ENCODE measurements around the gene TRPC5OS.

The TRPC5OS gene

GRCh38 chrX:111875881-111876280 is at the start of gene TRPC5OS:
TRPC5OS (plus strand) TSS chrX:111876181; CDS start chrX:111901850, 25,669 bp downstream.
- TF ChIP-seq GATA1 (IDR thresholded peaks at IDR 0.05; ENCODE audit: low read depth, low read length) (no peak), POLR2A (IDR thresholded peaks at IDR 0.05; ENCODE audit: low read length) (no peak)
- DNase-seq = no peak

GRCh38 chrX:111829345-111829744 is 46.6 kb upstream of the TRPC5OS start:
- no peak for DNase-seq
- no peak for TF ChIP-seq GATA1 (IDR thresholded peaks at IDR 0.05; ENCODE audit: low read depth, low read length)

- TF ChIP-seq POLR2A (IDR thresholded peaks at IDR 0.05; ENCODE audit: low read length) (no peak), GATA1 (IDR thresholded peaks at IDR 0.05; ENCODE audit: low read depth, low read length) (no peak)
Observed at GRCh38 chrX:111830571-111830970, 45.4 kb upstream of the TRPC5OS start.

GRCh38 chrX:111831343-111831742 is 44.6 kb upstream of the TRPC5OS start:
- no peak for DNase-seq
- TF ChIP-seq GATA1 (IDR thresholded peaks at IDR 0.05; ENCODE audit: low read depth, low read length) (no peak), POLR2A (IDR thresholded peaks at IDR 0.05; ENCODE audit: low read length) (no peak)

More at GRCh38 chrX:111830571-111830970, 45.4 kb upstream of the TRPC5OS start:
- no peak for DNase-seq

- DNase-seq = no peak
- no peak for TF ChIP-seq POLR2A (IDR thresholded peaks at IDR 0.05; ENCODE audit: low read length)
Observed at GRCh38 chrX:111837197-111837596, 38.8 kb upstream of the TRPC5OS start.

- no peak for DNase-seq
- no peak for TF ChIP-seq POLR2A (IDR thresholded peaks at IDR 0.05; ENCODE audit: low read length)
Observed at GRCh38 chrX:111847491-111848133, 28.4 kb upstream of the TRPC5OS start.

- no peak for TF ChIP-seq POLR2A (IDR thresholded peaks at IDR 0.05; ENCODE audit: low read length)
- TF ChIP-seq GATA1 (IDR thresholded peaks at IDR 0.05; ENCODE audit: low read depth, low read length) = no peak
- DNase-seq = no peak
Observed at GRCh38 chrX:111848541-111848940, 27.4 kb upstream of the TRPC5OS start.

- DNase-seq = no peak
- TF ChIP-seq GATA1 (IDR thresholded peaks at IDR 0.05; ENCODE audit: low read depth, low read length) (no peak), POLR2A (IDR thresholded peaks at IDR 0.05; ENCODE audit: low read length) (no peak)
Observed at GRCh38 chrX:111850975-111851374, 25.0 kb upstream of the TRPC5OS start.

- no peak for DNase-seq
Observed at GRCh38 chrX:111854556-111855490, 21.2 kb upstream of the TRPC5OS start.

GRCh38 chrX:111857534-111858060 is 18.4 kb upstream of the TRPC5OS start:
- no peak for DNase-seq
- TF ChIP-seq GATA1 (IDR thresholded peaks at IDR 0.05; ENCODE audit: low read depth, low read length) = no peak
- no peak for TF ChIP-seq POLR2A (IDR thresholded peaks at IDR 0.05; ENCODE audit: low read length)

More at GRCh38 chrX:111854556-111855490, 21.2 kb upstream of the TRPC5OS start:
- TF ChIP-seq POLR2A (IDR thresholded peaks at IDR 0.05; ENCODE audit: low read length) = no peak
- no peak for TF ChIP-seq GATA1 (IDR thresholded peaks at IDR 0.05; ENCODE audit: low read depth, low read length)

- TF ChIP-seq POLR2A (IDR thresholded peaks at IDR 0.05; ENCODE audit: low read length) (no peak), GATA1 (IDR thresholded peaks at IDR 0.05; ENCODE audit: low read depth, low read length) (no peak)
- DNase-seq = no peak
Observed at GRCh38 chrX:111861605-111862004, 14.4 kb upstream of the TRPC5OS start.

- TF ChIP-seq GATA1 (IDR thresholded peaks at IDR 0.05; ENCODE audit: low read depth, low read length) (no peak), POLR2A (IDR thresholded peaks at IDR 0.05; ENCODE audit: low read length) (no peak)
- DNase-seq = no peak
Observed at GRCh38 chrX:111867236-111867635, 8.7 kb upstream of the TRPC5OS start.

- DNase-seq = no peak
- TF ChIP-seq GATA1 (IDR thresholded peaks at IDR 0.05; ENCODE audit: low read depth, low read length) (no peak), POLR2A (IDR thresholded peaks at IDR 0.05; ENCODE audit: low read length) (no peak)
Observed at GRCh38 chrX:111868726-111869638, 7.0 kb upstream of the TRPC5OS start.
